CD4-positive, alpha-beta T cell treated with Interleukin-1 beta for 1 hour (primary cell): ENCODE data around the gene DMAC2.
A peak's percentile ranks its signal among the peaks of the same experiment; 100 is the strongest.
"Not testable (repeated sequence)": the region's sequence is repeated elsewhere in the genome, so short reads cannot be mapped to it uniquely, and the experiment has no call there.

ENCODE experiments used
- DNase-seq, 2 donors: peaks; one replicate each; pipeline ENCODE4 v3.0.0-alpha.2; 2020 to 2022

The DMAC2 gene

DNA sequence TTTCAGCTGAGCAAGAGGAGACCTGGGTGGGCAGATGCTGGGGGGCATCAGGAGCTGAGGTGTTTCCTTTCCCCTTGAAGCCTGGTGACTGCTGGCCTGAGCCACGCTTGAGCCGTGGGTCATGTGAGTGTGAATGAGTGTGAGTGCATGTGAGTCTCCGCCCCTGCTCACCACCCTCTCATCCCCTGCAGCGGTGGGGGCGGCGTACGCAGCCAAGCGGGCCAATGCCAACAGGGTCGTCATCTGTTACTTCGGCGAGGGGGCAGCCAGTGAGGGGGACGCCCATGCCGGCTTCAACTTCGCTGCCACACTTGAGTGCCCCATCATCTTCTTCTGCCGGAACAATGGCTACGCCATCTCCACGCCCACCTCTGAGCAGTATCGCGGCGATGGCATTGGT is 17.7 kb downstream of the DMAC2 start:
- DNase-seq: no peak

- DNase-seq: no peak
Observed at GRCh38 chr19:41421314-41421713, 18.4 kb downstream of the DMAC2 start.

- DNase-seq: peak in 1 of 2 donors; percentile 39
Observed at GRCh38 chr19:41420101-41420880, 19.4 kb downstream of the DMAC2 start.

DNA sequence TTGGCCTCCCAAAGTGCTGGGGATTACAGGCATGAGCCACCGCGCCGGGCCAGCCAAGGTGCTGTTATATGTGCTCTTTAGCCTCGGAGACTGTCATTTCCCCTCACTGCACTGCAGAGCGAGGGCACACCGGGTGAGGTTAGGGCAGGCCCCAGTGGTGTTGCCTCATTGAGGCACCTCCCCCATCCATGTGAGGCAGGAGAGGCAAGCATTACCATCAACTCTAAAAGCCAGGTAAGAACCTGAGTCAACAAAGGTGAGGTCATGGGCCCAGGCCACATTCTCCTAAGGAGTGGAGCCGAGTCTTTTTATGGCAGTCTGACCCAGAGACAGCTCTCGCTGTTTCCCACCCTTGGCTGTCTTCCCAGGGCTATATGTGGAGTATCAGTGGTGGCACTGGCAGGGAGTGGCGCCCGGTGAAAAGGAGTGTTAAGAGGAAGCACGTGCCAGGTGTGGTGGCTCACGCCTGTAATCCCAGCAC is 23.5 kb downstream of the DMAC2 start:
- no peak for DNase-seq

- no peak for DNase-seq
Observed at GRCh38 chr19:41415154-41415571, 24.5 kb downstream of the DMAC2 start.

DNA sequence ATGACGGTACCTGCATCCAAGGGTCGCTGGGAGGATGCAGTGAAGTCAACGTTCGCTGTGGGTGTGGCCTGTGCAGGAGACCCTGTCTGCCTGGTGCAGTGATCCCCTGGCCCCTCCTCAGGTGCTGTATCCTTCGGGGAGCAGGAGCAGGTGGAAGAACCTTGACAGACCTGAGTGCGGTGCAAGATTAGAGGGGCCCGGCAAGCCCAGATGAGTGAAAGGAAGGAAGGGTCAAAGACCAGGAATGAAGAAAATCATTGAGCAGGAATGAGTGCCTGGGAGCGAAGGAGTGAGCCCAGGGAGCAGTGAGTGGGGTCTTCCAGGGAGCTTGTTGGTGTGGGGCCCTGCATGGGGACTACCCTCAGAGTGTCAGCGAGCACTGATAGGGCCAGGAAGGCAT is 25.3 kb downstream of the DMAC2 start:
- DNase-seq: no peak

GRCh38 chr19:41413947-41414346 is 25.8 kb downstream of the DMAC2 start:
- no peak for DNase-seq

- no peak for DNase-seq
Observed at GRCh38 chr19:41412953-41413352, 26.8 kb downstream of the DMAC2 start.

GRCh38 chr19:41411968-41412265 is 27.8 kb downstream of the DMAC2 start:
- DNase-seq: no peak

DNA sequence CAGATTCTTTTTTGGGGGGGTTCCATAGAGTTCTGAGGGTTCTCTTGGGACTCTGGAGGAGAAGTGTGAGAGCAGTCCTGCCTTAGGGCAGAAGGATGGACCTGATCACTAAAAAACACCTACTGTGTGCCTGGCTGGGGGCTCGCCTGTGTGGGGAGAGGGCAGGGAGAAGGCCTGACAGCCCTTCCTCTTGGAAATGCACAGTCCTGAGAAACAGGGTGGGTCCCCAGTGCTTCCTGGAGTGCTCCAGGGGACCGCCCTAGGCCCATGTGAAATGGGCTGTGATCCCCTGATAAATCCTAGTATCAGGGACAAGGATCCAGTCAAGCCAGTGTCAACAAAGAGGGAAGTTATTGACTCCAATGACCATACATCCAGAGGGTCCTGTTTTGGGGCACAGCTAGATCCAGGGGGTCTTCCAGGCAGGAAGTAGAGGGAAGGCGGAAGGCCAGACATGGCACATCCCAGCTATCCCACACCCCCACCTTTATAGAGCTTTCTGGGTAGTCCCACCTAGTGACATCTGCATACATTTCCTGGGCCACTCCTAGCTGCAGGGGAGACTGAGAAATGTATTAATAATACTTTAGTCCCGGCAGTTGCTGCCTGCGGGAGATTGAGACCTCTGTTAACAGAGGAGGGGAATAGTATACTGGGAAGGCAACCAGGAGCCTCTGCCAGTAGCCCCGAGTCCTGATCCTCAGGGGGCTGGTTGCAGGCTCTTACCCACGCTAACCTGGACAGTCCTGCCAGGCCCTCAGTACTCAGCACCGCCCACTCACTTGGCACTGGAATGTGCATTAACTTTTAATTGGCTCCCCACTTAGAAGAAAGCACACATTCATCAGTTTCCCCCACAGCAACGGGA is 28.4 kb downstream of the DMAC2 start:
- DNase-seq: no peak

DNA sequence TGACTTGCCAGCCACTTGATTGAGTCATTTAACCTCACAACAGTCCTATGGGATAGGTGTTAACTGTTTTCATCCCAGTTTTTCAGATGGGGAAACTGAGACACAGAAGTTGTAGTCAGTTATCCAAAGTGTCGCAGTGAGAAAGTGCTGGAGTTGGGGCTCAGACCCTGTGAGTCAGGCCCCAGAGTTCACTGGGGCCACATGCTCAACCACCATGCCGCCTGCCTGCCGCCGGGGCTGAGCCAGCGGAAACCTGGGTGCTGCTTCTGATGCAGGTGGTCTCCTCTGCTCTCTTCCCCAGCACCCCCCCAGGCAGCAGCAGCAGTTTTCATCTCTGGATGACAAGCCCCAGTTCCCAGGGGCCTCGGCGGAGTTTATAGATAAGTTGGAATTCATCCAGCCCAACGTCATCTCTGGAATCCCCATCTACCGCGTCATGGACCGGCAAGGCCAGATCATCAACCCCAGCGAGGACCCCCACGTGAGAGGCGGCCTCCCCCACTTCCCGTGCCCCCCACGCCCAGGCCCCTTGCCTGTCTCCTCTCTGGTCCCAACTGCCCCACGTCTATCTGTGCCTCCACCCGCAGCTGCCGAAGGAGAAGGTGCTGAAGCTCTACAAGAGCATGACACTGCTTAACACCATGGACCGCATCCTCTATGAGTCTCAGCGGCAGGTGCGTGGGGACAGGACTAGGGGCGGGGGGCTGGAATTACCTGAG is 29.2 kb downstream of the DMAC2 start:
- no peak for DNase-seq

DNA sequence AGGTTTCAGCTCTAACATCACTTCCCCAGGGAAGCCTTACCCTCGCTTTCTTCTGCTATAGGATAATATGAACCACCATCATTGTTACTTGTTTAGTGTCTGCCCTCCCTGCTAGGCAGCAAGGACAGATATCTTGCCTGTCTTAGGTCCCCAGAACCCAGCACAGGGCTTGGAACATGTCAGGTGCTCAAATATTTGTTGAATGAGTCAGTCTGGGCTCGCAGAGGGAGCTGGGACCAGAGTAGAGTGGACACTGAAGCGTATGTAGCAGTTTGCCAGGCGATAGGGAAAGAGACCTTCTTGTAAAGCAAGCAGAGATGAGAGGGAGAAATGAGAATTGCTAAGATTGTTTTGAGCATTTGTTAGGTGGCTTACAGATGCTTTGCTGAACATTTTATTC is 30.4 kb downstream of the DMAC2 start:
- peak in 1 of 2 donors; percentile 13 for DNase-seq

GRCh38 chr19:41408846-41409245 is 30.9 kb downstream of the DMAC2 start:
- DNase-seq: not testable (repeated sequence)

GRCh38 chr19:41408256-41408655 is 31.5 kb downstream of the DMAC2 start:
- DNase-seq: no peak

- DNase-seq: no peak
Observed at GRCh38 chr19:41407271-41407670, 32.4 kb downstream of the DMAC2 start.

DNA sequence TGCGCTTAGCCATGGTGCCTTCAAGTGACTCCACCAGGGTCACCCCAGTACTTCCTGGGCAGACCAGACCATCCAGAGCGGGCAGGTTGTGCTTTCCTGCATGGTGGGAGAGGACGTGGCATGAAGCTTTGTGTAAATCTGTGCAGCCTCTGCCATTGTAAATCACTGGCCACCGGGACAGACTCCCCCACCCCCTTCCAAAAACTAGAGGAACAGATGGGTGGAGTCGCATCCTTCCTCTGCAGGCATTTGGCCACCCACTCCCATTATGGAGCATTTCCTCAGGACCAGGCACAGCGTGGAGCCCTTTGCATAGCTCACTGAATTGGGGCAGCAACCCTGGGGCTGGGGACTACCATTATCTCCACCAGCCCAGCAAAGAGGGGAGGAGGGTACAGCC is 33.9 kb downstream of the DMAC2 start:
- DNase-seq: no peak

DNA sequence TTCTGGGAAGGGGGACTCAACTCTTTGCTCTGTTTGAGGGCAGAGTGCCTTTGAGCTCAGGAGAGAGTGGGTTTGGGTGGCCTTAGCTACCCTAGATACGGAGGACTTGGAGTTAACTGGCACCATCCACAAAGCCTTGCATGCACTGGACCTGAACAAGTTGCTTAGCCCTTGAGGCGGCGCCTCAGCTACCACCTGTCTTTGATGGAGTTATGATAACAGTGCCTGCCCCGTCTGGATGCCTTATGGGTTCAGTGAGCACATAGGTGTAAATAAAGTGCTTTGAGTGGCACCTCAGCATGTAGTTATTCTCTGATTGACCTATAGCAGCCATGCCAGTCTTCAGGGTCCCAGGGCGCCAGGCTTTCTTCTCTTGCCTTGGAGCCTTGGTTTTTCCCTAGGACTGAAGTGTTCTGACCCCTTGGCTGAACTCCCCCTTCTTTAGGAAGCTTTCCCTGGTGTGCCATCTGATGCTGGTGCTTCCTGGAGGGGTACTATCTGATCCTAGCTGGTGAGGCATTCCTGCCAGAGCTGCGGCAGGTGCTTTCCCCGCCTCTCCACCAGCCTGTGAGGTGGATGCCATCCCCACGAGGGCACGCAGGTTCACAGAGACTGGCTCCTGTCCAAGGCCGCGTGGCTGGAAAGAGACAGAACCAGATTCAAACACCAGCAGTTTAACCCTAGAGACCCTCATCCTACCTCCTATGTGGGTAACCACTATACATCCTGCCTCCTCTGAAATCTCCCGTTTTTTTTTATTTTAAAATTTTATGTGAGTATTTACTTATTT is 36.3 kb downstream of the DMAC2 start:
- no peak for DNase-seq

DNA sequence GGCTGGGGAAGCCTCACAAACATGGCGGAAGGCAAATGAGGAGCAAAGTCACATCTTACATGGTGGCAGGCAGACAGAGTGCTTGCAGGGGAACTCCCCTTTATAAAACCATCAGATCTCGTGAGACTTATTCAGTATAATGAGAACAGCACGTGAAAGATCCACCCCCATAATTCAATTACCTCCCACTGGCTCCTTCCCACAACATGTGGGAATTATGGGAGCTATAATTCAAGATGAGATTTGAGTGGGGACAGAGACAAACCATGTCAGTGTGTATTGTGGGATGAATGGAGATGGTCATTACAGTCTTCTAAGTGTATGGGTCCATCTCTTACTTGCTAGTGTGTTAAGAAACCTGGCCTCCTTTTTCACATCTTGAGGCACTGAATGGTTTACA is 37.7 kb downstream of the DMAC2 start:
- DNase-seq: no peak

GRCh38 chr19:41401483-41401882 is 38.2 kb downstream of the DMAC2 start:
- DNase-seq: no peak

GRCh38 chr19:41399525-41399924 is 40.2 kb downstream of the DMAC2 start:
- no peak for DNase-seq

DNA sequence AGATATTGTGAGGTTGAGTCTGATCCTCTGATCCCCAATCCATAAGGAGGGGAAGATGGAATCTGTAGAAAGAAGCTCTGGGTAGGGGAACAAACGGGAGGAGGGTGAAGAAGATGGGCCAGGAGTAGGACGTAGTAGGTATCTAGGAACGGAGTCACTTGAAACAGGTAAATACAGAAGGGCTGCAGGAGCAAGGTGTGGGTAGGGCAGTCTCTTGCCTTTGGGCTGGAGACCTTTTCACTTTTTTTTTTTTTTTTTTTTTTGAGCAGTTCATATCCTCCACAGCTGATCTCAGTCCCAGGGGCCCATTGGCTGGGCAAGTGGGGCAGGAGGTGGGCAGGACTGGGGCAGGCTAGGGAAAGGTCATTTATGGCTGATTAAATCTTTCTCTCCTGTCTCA is 40.6 kb downstream of the DMAC2 start:
- DNase-seq: no peak

DNA sequence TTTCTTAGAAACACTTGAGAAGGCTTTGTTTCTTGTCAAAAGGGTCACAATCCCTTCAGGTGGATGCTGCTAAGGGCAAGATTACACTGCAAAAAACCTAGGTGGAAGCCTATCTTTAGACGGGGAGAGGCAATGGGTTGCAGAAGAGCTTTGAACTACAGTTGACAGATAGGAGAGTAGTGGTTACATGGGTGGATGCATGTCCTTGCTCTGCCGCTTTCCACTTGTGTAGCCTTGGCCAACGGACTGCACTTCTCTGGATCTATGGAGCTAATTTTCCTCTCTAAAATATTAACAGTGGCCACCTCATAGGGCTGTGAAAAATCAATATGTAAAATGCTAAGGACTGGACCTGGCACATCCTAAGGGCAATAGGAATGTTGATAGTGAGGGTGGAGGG is 41.1 kb downstream of the DMAC2 start:
- no peak for DNase-seq

DNA sequence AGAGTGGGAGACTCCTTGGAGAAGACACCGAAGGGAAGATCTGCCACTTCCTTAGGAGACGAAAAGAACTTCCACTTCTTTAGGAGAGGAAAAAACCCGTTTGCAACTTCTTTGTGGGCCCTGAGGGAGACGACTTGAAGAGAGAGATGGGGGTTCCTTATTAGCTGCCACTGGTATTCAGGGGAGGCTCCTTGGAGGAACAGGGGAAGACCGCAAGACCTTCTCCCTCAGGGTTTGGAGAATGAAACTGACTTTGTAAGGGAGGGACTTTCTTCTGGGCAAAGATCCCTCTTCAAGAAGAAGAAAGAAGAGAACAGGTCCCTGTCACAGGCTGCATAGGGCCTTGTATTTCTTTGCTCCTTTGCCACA is 41.7 kb downstream of the DMAC2 start:
- DNase-seq: no peak
